GM12801 (cell line): Measurements from ENCODE around the gene AFG3L2.

ENCODE experiments used
- CTCF ChIP-seq: IDR thresholded peaks from one replicate; pipeline ENCODE4 v1.5.1; 2011; ENCODE audit warnings: control low read depth; ENCODE audit not compliant: insufficient read length; ENCODE audit errors: extremely low read depth

Gene AFG3L2

GRCh38 chr18:12417687-12418086 lies 40.7 kb upstream of the AFG3L2 start:
- TF ChIP-seq CTCF, result no peak

- no peak for TF ChIP-seq CTCF
These were observed 39.2 kb upstream of the AFG3L2 start for GRCh38 chr18:12416098-12416729.

- TF ChIP-seq CTCF, result no peak
These were observed 34.4 kb upstream of the AFG3L2 start for GRCh38 chr18:12411456-12411855.

- no peak for TF ChIP-seq CTCF
These were observed 33.1 kb upstream of the AFG3L2 start for GRCh38 chr18:12410081-12410481.

GRCh38 chr18:12409469-12409868 lies 32.4 kb upstream of the AFG3L2 start:
- no peak for TF ChIP-seq CTCF

- TF ChIP-seq CTCF, result no peak
These were observed 31.3 kb upstream of the AFG3L2 start for GRCh38 chr18:12408247-12408869.

GRCh38 chr18:12406371-12407111 lies 29.5 kb upstream of the AFG3L2 start:
- TF ChIP-seq CTCF, result no peak
